ENCODE results near the gene RPH3AL.
"Not testable (repeated sequence)": the region's sequence is repeated elsewhere in the genome, so short reads cannot be mapped to it uniquely, and the experiment has no call there.

The RPH3AL gene

GRCh38 chr17:279776-280175 is 72.8 kb downstream of the RPH3AL start:
- no peak for DNase-seq (ENCODE audit: low read depth)
- TF ChIP-seq CTCF (IDR thresholded peaks at IDR 0.05; ENCODE audit: insufficient read depth, low read depth, low read length, missing control alignments) = no peak
- H3K4me3 ChIP-seq (ENCODE audit: low read length) = no peak overlapping the region

GRCh38 chr17:279331-279730 is 73.3 kb downstream of the RPH3AL start:
- H3K4me3 ChIP-seq (ENCODE audit: low read length) = no peak overlapping the region
- TF ChIP-seq CTCF (IDR thresholded peaks at IDR 0.05; ENCODE audit: insufficient read depth, low read depth, low read length, missing control alignments) = no peak
- no peak for DNase-seq (ENCODE audit: low read depth)

- TF ChIP-seq CTCF (IDR thresholded peaks at IDR 0.05; ENCODE audit: insufficient read depth, low read depth, low read length, missing control alignments) = no peak
- H3K4me3 ChIP-seq (ENCODE audit: low read length) = no peak overlapping the region
- DNase-seq (ENCODE audit: low read depth) = no peak
Measured at GRCh38 chr17:278676-279059, 73.9 kb downstream of the RPH3AL start.

- no peak overlapping the region for H3K4me3 ChIP-seq (ENCODE audit: low read length)
- no peak for DNase-seq (ENCODE audit: low read depth)
- TF ChIP-seq CTCF (IDR thresholded peaks at IDR 0.05; ENCODE audit: insufficient read depth, low read depth, low read length, missing control alignments) = no peak
Measured at GRCh38 chr17:278055-278675, 74.4 kb downstream of the RPH3AL start.

GRCh38 chr17:274902-275301 is 77.7 kb downstream of the RPH3AL start:
- no peak for DNase-seq (ENCODE audit: low read depth)
- H3K4me3 ChIP-seq (ENCODE audit: low read length) = no peak overlapping the region
- TF ChIP-seq CTCF (IDR thresholded peaks at IDR 0.05; ENCODE audit: insufficient read depth, low read depth, low read length, missing control alignments) = no peak

- no peak for TF ChIP-seq CTCF (IDR thresholded peaks at IDR 0.05; ENCODE audit: insufficient read depth, low read depth, low read length, missing control alignments)
- H3K4me3 ChIP-seq (ENCODE audit: low read length) = no peak overlapping the region
- DNase-seq (ENCODE audit: low read depth) = no peak
Measured at GRCh38 chr17:273981-274832, 78.4 kb downstream of the RPH3AL start.

- not testable (repeated sequence) for DNase-seq (ENCODE audit: low read depth); H3K4me3 ChIP-seq (ENCODE audit: low read length)
Measured at GRCh38 chr17:272856-273255, 79.8 kb downstream of the RPH3AL start.

GRCh38 chr17:271928-272623 is 80.5 kb downstream of the RPH3AL start:
- DNase-seq (ENCODE audit: low read depth) = not testable (repeated sequence)

More at GRCh38 chr17:271928-272623, 80.5 kb downstream of the RPH3AL start:
- not testable (repeated sequence) for H3K4me3 ChIP-seq (ENCODE audit: low read length)

Data from epithelial cell of esophagus (primary cell).